Endothelial cell of umbilical vein (primary cell): Measurements from ENCODE around the gene GMPR2. TPM values are rescaled to one million over a fixed set of nuclear protein-coding genes. Genes with fewer than 3 reads are reported as not detected.

ENCODE experiments used
- BruUV-seq: library from RNA; stranded (reverse); fragments of 400-500 nt; replicated peaks from 2 replicates; lab custom pipeline; 2021; lab: Mats Ljungman, UMichigan
- CTCF ChIA-PET: fragments of 300-600, 350-600 bp; sonication (Branson Sonifier 250); formaldehyde crosslinking; loops from one replicate; lab custom pipeline; 2021; ENCODE audit warnings: antibody characterized with exemption, inconsistent platforms; lab: Charles Lee
- POLR2A ChIA-PET: fragments of 300-600, 350-600 bp; sonication (Branson Sonifier 250); formaldehyde crosslinking; loops from one replicate; lab custom pipeline; 2021; ENCODE audit warnings: antibody characterized with exemption, inconsistent platforms; lab: Charles Lee
- DNase-seq: peaks from one replicate; pipeline ENCODE4 v3.0.0-alpha.2; 2011; ENCODE audit warnings: low read depth, low spot score
- FAIRE-seq: peaks from 2 replicates; lab custom pipeline; 2011; peaks lifted over from hg19 to GRCh38; lab: Jason Lieb, UNC
- H2AFZ ChIP-seq: 2 replicates; pipeline ENCODE4 v1.6.0; 2012; ENCODE audit warnings: low read depth, low read length, control low read depth, inconsistent platforms
- H3K27ac ChIP-seq: 2 replicates; pipeline ENCODE4 v1.5.1; 2011; ENCODE audit warnings: low read depth, mild to moderate bottlenecking, control low read depth, low read length, moderate library complexity; ENCODE audit not compliant: insufficient read depth
- H3K27me3 ChIP-seq, 2 experiments: 2 replicates each; pipeline versions ENCODE4 v1.6.0 to v1.6.1; 2011; ENCODE audit warnings: low read length in 2 of 2, mixed read lengths in 1 of 2; ENCODE audit not compliant: control insufficient read depth in 2 of 2, insufficient read depth in 2 of 2
- H3K36me3 ChIP-seq, 2 experiments: 2 replicates in 1 of 2; 3 replicates in 1 of 2; pipeline ENCODE4 v1.5.1; 2011; ENCODE audit warnings: low read length in 2 of 2, mild to moderate bottlenecking in 1 of 2, moderate library complexity in 1 of 2; ENCODE audit not compliant: control insufficient read depth in 2 of 2, insufficient read depth in 2 of 2; ENCODE audit errors: extremely low read depth in 1 of 2
- H3K4me1 ChIP-seq: 3 replicates; pipeline ENCODE4 v1.5.1; 2011; ENCODE audit warnings: mild to moderate bottlenecking, low read length; ENCODE audit not compliant: control insufficient read depth, insufficient read depth; ENCODE audit errors: extremely low read depth
- H3K4me2 ChIP-seq: 2 replicates; pipeline ENCODE4 v1.6.1; 2011; ENCODE audit warnings: low read length, control low read depth, mixed read lengths; ENCODE audit not compliant: insufficient read depth
- H3K4me3 ChIP-seq, 3 experiments: fragments of 200-600 bp in 1 of 3; sonication (generic), shearing (Covaris generic) in 1 of 3; replicated peaks in 1 of 3; 2 replicates each; pipeline ENCODE4 v1.5.1; 2011 to 2016; ENCODE audit warnings: control low read depth in 3 of 3, low read length in 3 of 3, mild to moderate bottlenecking in 2 of 3, inconsistent platforms in 1 of 3, low read depth in 1 of 3, moderate library complexity in 1 of 3; ENCODE audit not compliant: insufficient read depth in 1 of 3
- H3K79me2 ChIP-seq: 2 replicates; pipeline ENCODE4 v1.6.0; 2012; ENCODE audit warnings: low read length, inconsistent platforms; ENCODE audit not compliant: control insufficient read depth, insufficient read depth
- H3K9ac ChIP-seq: replicated peaks from 2 replicates; pipeline ENCODE3; 2011; ENCODE audit warnings: low read length, control low read depth; ENCODE audit not compliant: insufficient read depth; ENCODE audit errors: extremely low read depth
- H3K9me1 ChIP-seq: replicated peaks from 3 replicates; pipeline ENCODE4 v1.6.0; 2011; ENCODE audit warnings: mild to moderate bottlenecking, low read length; ENCODE audit not compliant: control insufficient read depth, insufficient read depth; ENCODE audit errors: extremely low read depth
- H3K9me3 ChIP-seq: replicated peaks from 2 replicates; pipeline ENCODE4 v1.5.1; 2012; ENCODE audit warnings: low read length, inconsistent platforms; ENCODE audit not compliant: control insufficient read depth, insufficient read depth
- H4K20me1 ChIP-seq: replicated peaks from 2 replicates; pipeline ENCODE3; 2011; ENCODE audit warnings: mild to moderate bottlenecking, low read length; ENCODE audit not compliant: control insufficient read depth, insufficient read depth; ENCODE audit errors: extremely low read depth
- EZH2 ChIP-seq: IDR thresholded peaks from 2 replicates; pipeline ENCODE4 v1.6.1; 2012; ENCODE audit warnings: borderline replicate concordance, low read depth, mild to moderate bottlenecking, moderate library complexity, low read length, inconsistent platforms; ENCODE audit not compliant: severe bottlenecking
- GATA2 ChIP-seq: IDR thresholded peaks from 2 replicates; pipeline ENCODE4 v1.7.0; 2011; ENCODE audit warnings: low read depth, mild to moderate bottlenecking, moderate library complexity, mixed read lengths, low read length; ENCODE audit not compliant: insufficient read length, insufficient read depth
- JUN ChIP-seq: IDR thresholded peaks from 2 replicates; pipeline ENCODE4 v1.6.1; 2011; ENCODE audit warnings: borderline replicate concordance, low read depth; ENCODE audit not compliant: insufficient read length, insufficient read depth
- MAX ChIP-seq: IDR thresholded peaks from 2 replicates; pipeline ENCODE4 v1.6.1; 2011; ENCODE audit not compliant: insufficient read depth, insufficient read length
- MYC ChIP-seq: IDR thresholded peaks from one replicate; pipeline ENCODE4 v1.6.1; 2011; ENCODE audit warnings: mild to moderate bottlenecking, low read depth, low read length
- POLR2A ChIP-seq: IDR thresholded peaks from 2 replicates; pipeline ENCODE4 v1.6.1; 2012; ENCODE audit warnings: low read depth, mild to moderate bottlenecking, control low read depth, low read length
- POLR2AphosphoS5 ChIP-seq: IDR thresholded peaks from 2 replicates; pipeline ENCODE4 v1.6.1; 2012; ENCODE audit warnings: low read depth, mild to moderate bottlenecking, control low read depth, low read length, moderate library complexity; ENCODE audit not compliant: insufficient read depth
- dilution Hi-C: fragments of 300-500 bp; cut with MboI; formaldehyde crosslinking; loops from one replicate; pipeline ENCODE4 v1.15.0; 2019; ENCODE audit warnings: low sequenced_read_pairs; ENCODE audit not compliant: extremely low pct_ligation_motif_present
- intact Hi-C: fragments of 100-400 bp; cut with micrococcal nuclease; formaldehyde crosslinking; loops from one replicate; pipeline ENCODE4 v1.10.0; 2022
- polyA plus RNA-seq, 4 experiments: library from polyadenylated mRNA; depleted of rRNA in 3 of 4; stranded (reverse) in 3 of 4; unstranded in 1 of 4; fragments of >200 nt; gene quantifications; 2 replicates each; pipeline versions ENCODE4 v1.2.1 to v1.2.3, GENCODE V29; 2011 to 2012; ENCODE audit warnings: missing spikeins in 1 of 4
- total RNA-seq: library from RNA; stranded (reverse); gene quantifications from 2 replicates; pipeline ENCODE4 v1.2.3, GENCODE V29; 2021
- TF ChIP-seq, protein P1 (sequence below), 2 donors: IDR thresholded peaks; 1 replicate in 1 of 2; 2 replicates in 1 of 2; pipeline ENCODE4 v1.5.1; 2011; ENCODE audit warnings: low read length in 2 of 2, mild to moderate bottlenecking in 2 of 2, moderate library complexity in 2 of 2, control low read depth in 1 of 2, inconsistent platforms in 1 of 2, low read depth in 1 of 2; ENCODE audit not compliant: insufficient read depth in 1 of 2; ENCODE audit errors: extremely low read depth in 1 of 2

GMPR2 gene
- total and polyA plus RNA-seq, 2 donors (not counting 3 experiments of a cell fraction or from before 2014, with no cell fraction given) = 58.1 to 61.8 TPM

- dilution Hi-C loops = no loop called here
- ChIA-PET POLR2A (no interaction called here), CTCF (interaction anchor here (1.0 kb wide), 1 partner anchor 17 kb away, joined by 3 read pairs; the partner anchor contains the start of gene TINF2)
- TF ChIP-seq POLR2AphosphoS5 (no peak), EZH2 (no peak), MYC (no peak), MAX (no peak), POLR2A (no peak), JUN (no peak), GATA2 (no peak)
- TF ChIP-seq, protein P1, sequence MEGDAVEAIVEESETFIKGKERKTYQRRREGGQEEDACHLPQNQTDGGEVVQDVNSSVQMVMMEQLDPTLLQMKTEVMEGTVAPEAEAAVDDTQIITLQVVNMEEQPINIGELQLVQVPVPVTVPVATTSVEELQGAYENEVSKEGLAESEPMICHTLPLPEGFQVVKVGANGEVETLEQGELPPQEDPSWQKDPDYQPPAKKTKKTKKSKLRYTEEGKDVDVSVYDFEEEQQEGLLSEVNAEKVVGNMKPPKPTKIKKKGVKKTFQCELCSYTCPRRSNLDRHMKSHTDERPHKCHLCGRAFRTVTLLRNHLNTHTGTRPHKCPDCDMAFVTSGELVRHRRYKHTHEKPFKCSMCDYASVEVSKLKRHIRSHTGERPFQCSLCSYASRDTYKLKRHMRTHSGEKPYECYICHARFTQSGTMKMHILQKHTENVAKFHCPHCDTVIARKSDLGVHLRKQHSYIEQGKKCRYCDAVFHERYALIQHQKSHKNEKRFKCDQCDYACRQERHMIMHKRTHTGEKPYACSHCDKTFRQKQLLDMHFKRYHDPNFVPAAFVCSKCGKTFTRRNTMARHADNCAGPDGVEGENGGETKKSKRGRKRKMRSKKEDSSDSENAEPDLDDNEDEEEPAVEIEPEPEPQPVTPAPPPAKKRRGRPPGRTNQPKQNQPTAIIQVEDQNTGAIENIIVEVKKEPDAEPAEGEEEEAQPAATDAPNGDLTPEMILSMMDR (IDR thresholded peaks at IDR 0.05; ENCODE audit: extremely low read depth in 1 of 2, insufficient read depth in 1 of 2, low read depth in 1 of 2, low read length in 2 of 2) = no peak
- no peak overlapping the region for H2AFZ ChIP-seq
- no peaks in the 10 kb centered on the region for H3K36me3 ChIP-seq
- intact Hi-C loops = no loop called here
- H3K4me3 ChIP-seq = no peak overlapping the region
- no peak overlapping the region for H3K27ac ChIP-seq
- FAIRE-seq = no peak
- H3K4me1 ChIP-seq = no peaks in the 10 kb centered on the region
- no peaks in the 10 kb centered on the region for H4K20me1 ChIP-seq
- no peak overlapping the region for H3K9ac ChIP-seq
- BruUV-seq = no TSS peak
- H3K79me2 ChIP-seq = no peaks in the 10 kb centered on the region
- DNase-seq = no peak
- H3K9me1 ChIP-seq = no peaks in the 10 kb centered on the region
- no peaks in the 10 kb centered on the region for H3K27me3 ChIP-seq
- no peak overlapping the region for H3K4me2 ChIP-seq
- no peaks in the 10 kb centered on the region for H3K9me3 ChIP-seq
Measured at GRCh38 chr14:24259282-24260025, 26.7 kb downstream of the GMPR2 start.
